Omental fat pad (tissue), 4 donors: Measurements from ENCODE around the gene FAM131B. TPM values are rescaled to one million over a fixed set of nuclear protein-coding genes. Genes with fewer than 3 reads are reported as not detected.

Experiments
- ATAC-seq: fragments of 150-250 bp; one replicate; pipeline ENCODE4 v1.9.1; 2016; ENCODE audit warnings: mild to moderate bottlenecking, moderate library complexity; ENCODE audit not compliant: low FRiP score
- DNase-seq: peaks from one replicate; pipeline ENCODE4 v3.0.0-alpha.2; 2019; ENCODE audit warnings: low spot score
- total RNA-seq, 4 donors: library from RNA; depleted of rRNA; stranded (reverse); fragments of >200 nt; gene quantifications; one replicate each; pipeline ENCODE4 v1.1.0, GENCODE V29; 2016
- TF ChIP-seq, protein P1 (sequence below), 3 donors: fragments of 450-650 bp; IDR thresholded peaks; one replicate each; pipeline ENCODE4 v1.5.1; 2016 to 2017; ENCODE audit warnings: antibody characterized with exemption in 3 of 3, mild to moderate bottlenecking in 3 of 3, moderate library complexity in 2 of 3

Gene FAM131B
- total RNA-seq, 4 donors from 2014 or later, result 0.56 to 1.2 (median 0.77) TPM

DNA sequence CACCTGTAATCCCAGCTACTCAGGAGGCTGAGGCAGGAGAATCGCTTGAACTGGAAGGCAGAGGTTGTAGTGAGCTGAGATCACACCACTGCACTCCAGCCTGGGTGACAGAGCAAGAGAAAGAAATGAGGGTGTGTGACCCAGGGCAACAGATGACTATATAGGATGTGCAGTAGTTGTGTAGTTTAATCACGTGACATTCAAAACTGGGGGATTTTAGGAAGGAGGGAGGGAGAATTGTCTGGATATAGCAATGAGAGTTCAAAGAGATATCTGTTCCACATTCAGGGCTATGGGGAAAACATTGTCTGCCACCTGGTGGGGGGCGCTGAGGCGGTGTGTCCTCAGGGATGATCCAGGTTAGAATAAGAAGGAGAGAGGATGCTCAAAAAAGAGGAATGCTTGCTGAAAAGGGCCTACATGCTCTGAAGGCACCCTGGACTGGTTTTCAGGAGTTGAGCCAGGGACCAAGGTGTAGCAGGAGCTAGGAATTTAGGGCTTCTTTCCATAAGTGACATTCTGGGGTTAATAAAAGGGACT, 10.8 kb upstream of the FAM131B start:
- TF ChIP-seq, protein P1, sequence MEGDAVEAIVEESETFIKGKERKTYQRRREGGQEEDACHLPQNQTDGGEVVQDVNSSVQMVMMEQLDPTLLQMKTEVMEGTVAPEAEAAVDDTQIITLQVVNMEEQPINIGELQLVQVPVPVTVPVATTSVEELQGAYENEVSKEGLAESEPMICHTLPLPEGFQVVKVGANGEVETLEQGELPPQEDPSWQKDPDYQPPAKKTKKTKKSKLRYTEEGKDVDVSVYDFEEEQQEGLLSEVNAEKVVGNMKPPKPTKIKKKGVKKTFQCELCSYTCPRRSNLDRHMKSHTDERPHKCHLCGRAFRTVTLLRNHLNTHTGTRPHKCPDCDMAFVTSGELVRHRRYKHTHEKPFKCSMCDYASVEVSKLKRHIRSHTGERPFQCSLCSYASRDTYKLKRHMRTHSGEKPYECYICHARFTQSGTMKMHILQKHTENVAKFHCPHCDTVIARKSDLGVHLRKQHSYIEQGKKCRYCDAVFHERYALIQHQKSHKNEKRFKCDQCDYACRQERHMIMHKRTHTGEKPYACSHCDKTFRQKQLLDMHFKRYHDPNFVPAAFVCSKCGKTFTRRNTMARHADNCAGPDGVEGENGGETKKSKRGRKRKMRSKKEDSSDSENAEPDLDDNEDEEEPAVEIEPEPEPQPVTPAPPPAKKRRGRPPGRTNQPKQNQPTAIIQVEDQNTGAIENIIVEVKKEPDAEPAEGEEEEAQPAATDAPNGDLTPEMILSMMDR (IDR thresholded peaks at IDR 0.05), result no peak

DNA sequence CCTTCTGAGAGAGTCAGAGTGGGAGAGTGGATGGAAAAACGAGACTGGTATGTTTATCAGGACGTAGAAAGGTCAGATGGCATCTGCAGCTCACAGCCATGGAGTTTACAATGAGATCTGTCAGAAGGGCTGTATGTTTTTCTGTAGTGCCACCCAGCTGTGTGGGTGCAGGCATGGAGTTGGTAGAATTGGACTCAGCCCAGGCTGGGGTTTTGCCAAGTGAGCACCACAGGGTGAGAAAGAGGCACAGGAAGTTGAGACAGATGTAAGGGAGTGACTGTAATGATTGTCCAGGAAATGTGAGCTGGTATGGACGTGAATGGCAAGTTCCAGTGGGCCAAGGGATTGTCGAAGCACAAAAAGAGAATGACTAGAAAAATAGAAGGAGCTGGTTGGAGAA, 9.6 kb upstream of the FAM131B start:
- TF ChIP-seq, protein P1 (IDR thresholded peaks at IDR 0.05), result no peak
- ATAC-seq (no peak), DNase-seq (no peak)

More for the DNA sequence above, 10.8 kb upstream of the FAM131B start:
- DNase-seq (no peak), ATAC-seq (no peak)

DNA sequence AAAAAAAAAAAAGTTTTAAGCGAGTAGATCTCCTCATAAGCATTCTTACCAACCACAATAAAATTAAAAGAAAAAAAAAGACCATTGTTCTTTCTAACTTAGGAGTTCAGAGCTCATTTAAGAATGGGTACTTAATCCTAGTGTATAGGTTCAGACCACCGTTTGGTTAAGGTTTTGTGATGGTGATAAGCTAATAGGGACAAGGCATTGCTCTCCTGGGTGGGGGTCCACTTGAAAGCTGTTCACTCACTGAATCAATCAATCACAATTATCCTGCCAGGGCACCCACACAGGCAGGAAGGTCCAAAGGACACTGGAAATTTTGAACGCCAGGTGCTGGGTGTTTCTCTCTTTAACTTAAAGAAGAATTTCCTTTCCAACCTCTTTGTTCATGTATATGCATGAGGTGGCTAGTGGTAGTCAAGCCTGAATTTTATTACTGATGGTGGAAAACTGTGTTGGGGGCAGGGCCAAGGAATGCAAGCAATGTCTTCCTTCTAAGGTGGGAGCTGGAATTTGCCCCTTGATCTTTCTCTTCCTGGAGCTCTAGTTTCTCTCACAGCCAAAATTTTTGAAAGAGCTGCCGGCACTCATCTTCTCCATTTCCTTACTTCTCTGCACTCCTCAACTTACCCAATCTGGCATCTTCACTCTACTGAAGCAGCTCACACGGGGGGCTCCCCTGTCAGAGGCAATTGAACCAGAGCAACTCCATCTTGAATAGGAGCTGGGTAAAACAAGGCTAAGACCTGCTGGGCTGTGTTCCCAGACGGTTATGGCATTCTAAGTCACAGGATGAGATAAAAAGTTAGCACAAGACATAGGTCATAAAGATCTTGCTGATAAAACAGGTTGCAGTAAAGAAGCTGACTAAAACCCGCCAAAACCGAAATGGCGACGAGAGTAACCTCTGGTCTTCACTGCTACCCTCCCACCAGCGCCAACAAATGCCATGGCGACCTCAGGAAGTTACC, 7.5 kb upstream of the FAM131B start:
- DNase-seq (no peak), ATAC-seq (no peak)
- TF ChIP-seq, protein P1 (IDR thresholded peaks at IDR 0.05), result no peak

DNA sequence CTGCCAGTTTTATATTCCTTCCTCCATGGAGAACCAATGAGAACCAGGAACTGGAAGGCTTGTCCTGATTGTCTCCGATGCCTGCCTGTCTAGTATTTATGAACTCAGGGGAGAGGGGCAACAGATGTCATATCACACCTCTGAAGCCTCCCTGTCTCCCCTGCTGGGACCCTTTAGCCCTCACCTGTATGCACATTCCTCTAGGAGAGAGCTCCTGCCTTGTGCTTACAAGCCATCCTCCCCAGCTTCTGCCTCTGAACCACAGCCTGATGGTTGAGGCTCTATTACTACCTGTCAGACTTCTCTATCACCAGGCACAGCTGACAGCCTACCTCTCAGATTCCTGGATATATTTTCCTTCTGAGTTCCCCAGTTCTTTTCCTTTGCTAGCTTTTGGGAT, 5.9 kb upstream of the FAM131B start:
- no peak for DNase-seq

DNA sequence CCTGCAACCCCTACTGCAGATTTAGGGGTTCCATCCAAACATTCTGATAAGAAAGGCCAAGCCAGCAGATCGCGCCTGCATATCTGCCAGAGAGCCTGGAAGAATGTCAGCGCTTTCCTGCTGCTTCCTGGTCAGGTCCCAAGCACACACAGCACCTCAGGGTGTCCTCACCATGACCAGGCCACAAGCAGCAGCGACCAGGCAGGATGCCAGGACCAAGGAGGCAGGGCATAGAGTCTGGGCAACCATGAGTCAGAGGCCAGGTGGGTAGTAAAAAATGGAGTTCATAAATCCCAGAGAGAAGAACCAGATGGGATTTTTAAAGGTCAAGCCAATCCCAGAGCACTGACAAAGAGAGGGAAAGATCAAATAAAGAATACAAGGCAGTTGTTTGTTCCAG, 5.5 kb upstream of the FAM131B start:
- TF ChIP-seq, protein P1 (IDR thresholded peaks at IDR 0.05), result no peak
- ATAC-seq, result no peak
- DNase-seq, result no peak

More for the DNA sequence above, 5.9 kb upstream of the FAM131B start:
- ATAC-seq, result no peak
- TF ChIP-seq, protein P1 (IDR thresholded peaks at IDR 0.05), result no peak

DNA sequence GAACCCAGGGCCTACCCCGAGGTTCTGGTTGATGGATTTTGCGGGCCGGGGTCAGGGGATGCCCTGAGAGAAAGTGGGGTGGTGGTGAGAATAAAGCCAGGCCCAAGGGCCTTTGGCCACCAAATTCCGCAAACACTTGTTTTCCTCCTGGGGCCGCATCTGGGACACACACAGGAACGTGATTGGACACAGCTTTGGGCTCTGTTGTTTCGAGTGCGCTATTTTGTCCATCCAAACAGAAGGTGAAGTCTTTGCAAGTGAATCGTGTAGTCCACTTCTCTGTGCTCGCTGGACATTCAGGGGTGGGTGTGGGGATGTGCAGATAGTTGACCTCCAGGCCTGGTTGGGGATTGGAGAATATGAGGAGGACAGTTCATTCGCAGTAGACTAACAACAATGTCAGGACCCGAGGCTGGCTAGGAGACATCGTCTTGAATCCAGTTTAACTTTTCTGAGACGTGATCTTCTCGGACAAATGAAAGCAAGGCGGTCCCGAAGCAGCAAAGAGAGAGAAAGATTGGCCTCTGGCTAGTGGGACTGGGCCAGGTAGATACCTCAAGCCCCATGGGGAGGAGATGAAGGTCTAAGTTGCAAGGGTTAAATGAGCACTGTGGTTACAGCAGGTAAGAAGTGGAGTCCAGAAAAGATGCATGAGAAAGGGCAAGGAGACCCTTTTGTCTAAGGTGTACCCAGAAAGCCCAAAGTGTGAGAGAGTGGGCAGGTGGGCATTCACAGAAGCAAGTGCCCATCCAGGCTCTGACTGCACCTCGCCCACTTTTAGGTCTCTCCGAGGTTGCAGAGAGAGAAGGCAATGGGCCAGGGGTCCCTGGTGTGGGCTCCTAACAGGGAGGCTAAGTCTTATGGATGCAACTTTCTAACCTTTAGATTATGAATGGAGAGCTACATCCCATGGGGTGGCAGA, 764 bp upstream of the FAM131B start:
- DNase-seq, result no peak
- no peak for ATAC-seq

More for the DNA sequence above, 764 bp upstream of the FAM131B start:
- TF ChIP-seq, protein P1 (IDR thresholded peaks at IDR 0.05), result no peak
